Astrocyte of the cerebellum (primary cell): ENCODE data around the gene SFXN1.

ENCODE experiments used
- DNase-seq: peaks from one replicate; pipeline ENCODE4 v3.0.0-alpha.2; 2011; ENCODE audit warnings: low read depth
- H3K4me3 ChIP-seq: 2 replicates; pipeline ENCODE4 v1.5.1; 2011; ENCODE audit warnings: mild to moderate bottlenecking, low read depth, low read length, moderate library complexity
- CTCF ChIP-seq: IDR thresholded peaks from 2 replicates; pipeline ENCODE4 v1.5.1; 2012; ENCODE audit warnings: low read length, low read depth, moderate library complexity, mild to moderate bottlenecking; ENCODE audit errors: missing control alignments
- in situ Hi-C: cut with HindIII; loops from 2 replicates; pipeline ENCODE4 v1.10.0; 2017; ENCODE audit warnings: low sequenced_read_pairs

SFXN1 gene

GRCh38 chr5:175469916-175470315, 8.4 kb upstream of the SFXN1 start:
- no peak overlapping the region for H3K4me3 ChIP-seq
- no peak for TF ChIP-seq CTCF
- in situ Hi-C loops = no loop called here
- no peak for DNase-seq

GRCh38 chr5:175470781-175471180, 7.6 kb upstream of the SFXN1 start:
- DNase-seq = no peak
- in situ Hi-C loops = no loop called here
- H3K4me3 ChIP-seq = no peak overlapping the region
- no peak for TF ChIP-seq CTCF

- DNase-seq = no peak
- in situ Hi-C loops = no loop called here
- no peak overlapping the region for H3K4me3 ChIP-seq
- TF ChIP-seq CTCF = no peak
Observed at GRCh38 chr5:175471196-175471595, 7.2 kb upstream of the SFXN1 start.

GRCh38 chr5:175471628-175472027, 6.7 kb upstream of the SFXN1 start:
- DNase-seq = no peak
- H3K4me3 ChIP-seq = no peak overlapping the region
- in situ Hi-C loops = no loop called here
- no peak for TF ChIP-seq CTCF

- DNase-seq = no peak
- TF ChIP-seq CTCF = no peak
- H3K4me3 ChIP-seq = no peak overlapping the region
- in situ Hi-C loops = no loop called here
Observed at GRCh38 chr5:175472378-175472777, 6.0 kb upstream of the SFXN1 start.

- no peak overlapping the region for H3K4me3 ChIP-seq
- in situ Hi-C loops = no loop called here
- TF ChIP-seq CTCF = no peak
- no peak for DNase-seq
Observed at GRCh38 chr5:175475248-175475647, 3.1 kb upstream of the SFXN1 start.

- H3K4me3 ChIP-seq = no peak overlapping the region
- no peak for TF ChIP-seq CTCF
- no peak for DNase-seq
- in situ Hi-C loops = no loop called here
Observed at GRCh38 chr5:175477440-175477839, 920 bp upstream of the SFXN1 start.
